HepG2 (cell line): Measurements from ENCODE around the gene TMEM235. TPM values are rescaled to one million over a fixed set of nuclear protein-coding genes. Genes with fewer than 3 reads are reported as not detected.

Experiments
- BRCA1 ChIP-seq: sonication (generic); formaldehyde crosslinking; IDR thresholded peaks from 2 replicates; pipeline ENCODE4 v1.4.0; 2020; ENCODE audit warnings: missing genetic modification reagents
- ETV5 ChIP-seq: IDR thresholded peaks from 2 replicates; pipeline ENCODE4 v1.6.1; 2018; ENCODE audit warnings: missing biosample characterization, missing genetic modification reagents, inconsistent platforms, borderline replicate concordance
- FOXA3 ChIP-seq: IDR thresholded peaks from 2 replicates; pipeline ENCODE4 v1.6.1; 2016; ENCODE audit warnings: missing genetic modification reagents, missing compliant biosample characterization
- GFI1 ChIP-seq: sonication (generic); formaldehyde crosslinking; IDR thresholded peaks from 2 replicates; pipeline ENCODE4 v1.5.0; 2020; ENCODE audit warnings: missing genetic modification reagents, mild to moderate bottlenecking, borderline replicate concordance
- HOXD1 ChIP-seq: sonication (generic); formaldehyde crosslinking; IDR thresholded peaks from 2 replicates; pipeline ENCODE4 v1.5.0; 2020; ENCODE audit warnings: missing genetic modification reagents
- KLF16 ChIP-seq, 2 experiments: sonication (generic) in 1 of 2; formaldehyde crosslinking in 1 of 2; IDR thresholded peaks; 2 replicates each; pipeline versions ENCODE4 v1.6.1 to v1.8.0; 2016 to 2023; ENCODE audit warnings: missing genetic modification reagents in 2 of 2, missing compliant biosample characterization in 1 of 2
- NFE2L2 ChIP-seq: fragments of 150-350 bp; IDR thresholded peaks from 2 replicates; pipeline ENCODE4 v1.6.1; 2014; ENCODE audit warnings: low read length
- RBAK ChIP-seq: sonication (generic); formaldehyde crosslinking; IDR thresholded peaks from 2 replicates; pipeline ENCODE4 v1.5.1; 2020; ENCODE audit warnings: mild to moderate bottlenecking, missing genetic modification reagents
- RFX3 ChIP-seq: IDR thresholded peaks from 2 replicates; pipeline ENCODE4 v1.6.1; 2016; ENCODE audit warnings: missing biosample characterization, missing genetic modification reagents
- SMAD9 ChIP-seq: sonication (generic); formaldehyde crosslinking; IDR thresholded peaks from 2 replicates; pipeline ENCODE4 v1.5.1; 2020; ENCODE audit warnings: mild to moderate bottlenecking, missing genetic modification reagents
- TCF7L2 ChIP-seq: IDR thresholded peaks from 2 replicates; pipeline ENCODE4 v1.6.1; 2011; ENCODE audit warnings: mild to moderate bottlenecking, low read depth, low read length, moderate library complexity
- ZNF563 ChIP-seq: sonication (generic); formaldehyde crosslinking; IDR thresholded peaks from 2 replicates; pipeline ENCODE4 v1.8.0; 2022; ENCODE audit warnings: mild to moderate bottlenecking, moderate library complexity, missing genetic modification reagents
- polyA plus RNA-seq, 8 experiments: library from polyadenylated mRNA; depleted of rRNA in 3 of 8; stranded (reverse) in 7 of 8; unstranded in 1 of 8; fragments of >200 nt; fragmentation: Illumina TruSeq in 4 of 8; extraction: Trizol in 4 of 8; gene quantifications; 2 replicates each; pipeline versions ENCODE4 v1.2.1 to v1.2.3, GENCODE V29; 2011 to 2016; ENCODE audit warnings: low read depth in 4 of 8, missing spikeins in 1 of 8, mixed read lengths in 1 of 8; ENCODE audit not compliant: insufficient read depth in 1 of 8
- total RNA-seq, 5 experiments: library from RNA; depleted of rRNA; stranded (reverse); fragments of >200 nt; fragmentation: Illumina TruSeq; extraction: Trizol; gene quantifications; 2 replicates each; pipeline ENCODE4 v1.2.3, GENCODE V29; 2016; ENCODE audit warnings: low read depth in 1 of 5
- TF ChIP-seq, protein P1 (sequence below): sonication (generic); formaldehyde crosslinking; IDR thresholded peaks from 2 replicates; pipeline ENCODE4 v1.4.0; 2020; ENCODE audit warnings: missing genetic modification reagents, borderline replicate concordance
- TF ChIP-seq, protein P2 (sequence below): IDR thresholded peaks from 2 replicates; pipeline ENCODE4 v1.6.1; 2016
- TF ChIP-seq, protein P3 (sequence below): sonication (generic); formaldehyde crosslinking; IDR thresholded peaks from 2 replicates; pipeline ENCODE4 v1.4.0; 2020; ENCODE audit warnings: missing genetic modification reagents, borderline replicate concordance
- TF ChIP-seq, protein P4 (sequence below): sonication (generic); formaldehyde crosslinking; IDR thresholded peaks from 2 replicates; pipeline ENCODE4 v1.5.0; 2020; ENCODE audit warnings: mild to moderate bottlenecking, low read depth, missing genetic modification reagents, borderline replicate concordance
- TF ChIP-seq, protein P5 (sequence below): sonication (generic); formaldehyde crosslinking; IDR thresholded peaks from 2 replicates; pipeline ENCODE4 v1.9.0; 2021; ENCODE audit warnings: missing genetic modification reagents, mild to moderate bottlenecking, borderline replicate concordance

TMEM235 gene
- total and polyA plus RNA-seq, 2 of the 13 experiments (the other 11 are each of a cell fraction or from before 2014, with no cell fraction given): not detected

DNA sequence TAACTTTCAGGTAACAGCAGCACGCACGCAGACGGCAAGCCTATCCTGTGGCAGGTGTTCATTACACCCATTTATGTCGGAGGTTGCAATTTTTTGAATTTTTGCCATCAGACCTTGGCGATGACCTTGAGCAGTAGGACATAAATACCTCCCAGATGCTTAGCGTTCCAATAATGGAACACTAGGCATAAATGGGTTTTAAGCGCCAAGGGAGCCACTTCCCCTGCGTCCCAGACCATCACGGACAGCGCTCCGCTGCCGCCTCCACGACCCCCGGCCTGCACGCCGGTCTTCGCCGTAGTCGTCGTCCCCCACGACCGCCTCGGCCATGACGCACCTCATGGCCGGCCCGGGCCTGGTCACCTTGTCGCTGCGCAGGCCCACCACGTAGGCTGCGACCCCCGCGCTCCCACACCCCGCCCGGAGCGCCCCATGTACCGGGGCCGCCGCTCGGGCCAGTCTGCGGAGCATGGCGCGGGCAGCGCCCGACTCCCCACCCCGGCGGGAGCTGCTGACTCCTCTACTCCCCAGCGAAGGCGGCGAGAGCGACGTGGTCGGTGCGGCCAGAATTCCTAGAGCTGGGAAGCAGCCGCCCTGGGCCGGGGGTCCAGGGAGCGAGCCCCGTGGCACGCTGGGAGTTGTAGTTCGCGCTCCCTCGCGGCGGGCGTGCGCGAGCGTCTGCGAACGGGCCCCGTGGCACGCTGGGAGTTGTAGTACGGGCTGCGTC is 22.7 kb downstream of the TMEM235 start (continued):
- TF ChIP-seq, protein P1, sequence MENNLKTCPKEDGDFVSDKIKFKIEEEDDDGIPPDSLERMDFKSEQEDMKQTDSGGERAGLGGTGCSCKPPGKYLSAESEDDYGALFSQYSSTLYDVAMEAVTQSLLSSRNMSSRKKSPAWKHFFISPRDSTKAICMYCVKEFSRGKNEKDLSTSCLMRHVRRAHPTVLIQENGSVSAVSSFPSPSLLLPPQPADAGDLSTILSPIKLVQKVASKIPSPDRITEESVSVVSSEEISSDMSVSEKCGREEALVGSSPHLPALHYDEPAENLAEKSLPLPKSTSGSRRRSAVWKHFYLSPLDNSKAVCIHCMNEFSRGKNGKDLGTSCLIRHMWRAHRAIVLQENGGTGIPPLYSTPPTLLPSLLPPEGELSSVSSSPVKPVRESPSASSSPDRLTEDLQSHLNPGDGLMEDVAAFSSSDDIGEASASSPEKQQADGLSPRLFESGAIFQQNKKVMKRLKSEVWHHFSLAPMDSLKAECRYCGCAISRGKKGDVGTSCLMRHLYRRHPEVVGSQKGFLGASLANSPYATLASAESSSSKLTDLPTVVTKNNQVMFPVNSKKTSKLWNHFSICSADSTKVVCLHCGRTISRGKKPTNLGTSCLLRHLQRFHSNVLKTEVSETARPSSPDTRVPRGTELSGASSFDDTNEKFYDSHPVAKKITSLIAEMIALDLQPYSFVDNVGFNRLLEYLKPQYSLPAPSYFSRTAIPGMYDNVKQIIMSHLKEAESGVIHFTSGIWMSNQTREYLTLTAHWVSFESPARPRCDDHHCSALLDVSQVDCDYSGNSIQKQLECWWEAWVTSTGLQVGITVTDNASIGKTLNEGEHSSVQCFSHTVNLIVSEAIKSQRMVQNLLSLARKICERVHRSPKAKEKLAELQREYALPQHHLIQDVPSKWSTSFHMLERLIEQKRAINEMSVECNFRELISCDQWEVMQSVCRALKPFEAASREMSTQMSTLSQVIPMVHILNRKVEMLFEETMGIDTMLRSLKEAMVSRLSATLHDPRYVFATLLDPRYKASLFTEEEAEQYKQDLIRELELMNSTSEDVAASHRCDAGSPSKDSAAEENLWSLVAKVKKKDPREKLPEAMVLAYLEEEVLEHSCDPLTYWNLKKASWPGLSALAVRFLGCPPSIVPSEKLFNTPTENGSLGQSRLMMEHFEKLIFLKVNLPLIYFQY (CRISPR knock-in tag): peak; percentile 86
- TF ChIP-seq KLF16 (CRISPR knock-in tag; IDR thresholded peaks at IDR 0.05) (peak in 1 of 2 experiments; percentile 97; a peak in 2 of 4 replicates), HOXD1 (no peak; the same call in 1 of the 2 replicates), BRCA1 (CRISPR knock-in tag) (peak; percentile 97), ETV5 (CRISPR knock-in tag) (no peak; the same call in 1 of the 2 replicates), FOXA3 (CRISPR knock-in tag) (peak; percentile 45; the same call in 1 of the 2 replicates), ZNF563 (CRISPR knock-in tag) (peak; percentile 90), TCF7L2 (no peak), GFI1 (CRISPR knock-in tag) (peak; percentile 39; the same call in 1 of the 2 replicates), RBAK (CRISPR knock-in tag) (no peak; the same call in 1 of the 2 replicates), NFE2L2 (no peak), RFX3 (CRISPR knock-in tag) (no peak), SMAD9 (CRISPR knock-in tag) (0 out of 2 replicates have a peak, but pooled peaks have one; percentile 47)
- TF ChIP-seq, protein P2, sequence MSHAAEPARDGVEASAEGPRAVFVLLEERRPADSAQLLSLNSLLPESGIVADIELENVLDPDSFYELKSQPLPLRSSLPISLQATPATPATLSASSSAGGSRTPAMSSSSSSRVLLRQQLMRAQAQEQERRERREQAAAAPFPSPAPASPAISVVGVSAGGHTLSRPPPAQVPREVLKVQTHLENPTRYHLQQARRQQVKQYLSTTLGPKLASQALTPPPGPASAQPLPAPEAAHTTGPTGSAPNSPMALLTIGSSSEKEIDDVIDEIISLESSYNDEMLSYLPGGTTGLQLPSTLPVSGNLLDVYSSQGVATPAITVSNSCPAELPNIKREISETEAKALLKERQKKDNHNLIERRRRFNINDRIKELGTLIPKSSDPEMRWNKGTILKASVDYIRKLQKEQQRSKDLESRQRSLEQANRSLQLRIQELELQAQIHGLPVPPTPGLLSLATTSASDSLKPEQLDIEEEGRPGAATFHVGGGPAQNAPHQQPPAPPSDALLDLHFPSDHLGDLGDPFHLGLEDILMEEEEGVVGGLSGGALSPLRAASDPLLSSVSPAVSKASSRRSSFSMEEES (CRISPR knock-in tag): peak; percentile 49
- TF ChIP-seq, protein P3, sequence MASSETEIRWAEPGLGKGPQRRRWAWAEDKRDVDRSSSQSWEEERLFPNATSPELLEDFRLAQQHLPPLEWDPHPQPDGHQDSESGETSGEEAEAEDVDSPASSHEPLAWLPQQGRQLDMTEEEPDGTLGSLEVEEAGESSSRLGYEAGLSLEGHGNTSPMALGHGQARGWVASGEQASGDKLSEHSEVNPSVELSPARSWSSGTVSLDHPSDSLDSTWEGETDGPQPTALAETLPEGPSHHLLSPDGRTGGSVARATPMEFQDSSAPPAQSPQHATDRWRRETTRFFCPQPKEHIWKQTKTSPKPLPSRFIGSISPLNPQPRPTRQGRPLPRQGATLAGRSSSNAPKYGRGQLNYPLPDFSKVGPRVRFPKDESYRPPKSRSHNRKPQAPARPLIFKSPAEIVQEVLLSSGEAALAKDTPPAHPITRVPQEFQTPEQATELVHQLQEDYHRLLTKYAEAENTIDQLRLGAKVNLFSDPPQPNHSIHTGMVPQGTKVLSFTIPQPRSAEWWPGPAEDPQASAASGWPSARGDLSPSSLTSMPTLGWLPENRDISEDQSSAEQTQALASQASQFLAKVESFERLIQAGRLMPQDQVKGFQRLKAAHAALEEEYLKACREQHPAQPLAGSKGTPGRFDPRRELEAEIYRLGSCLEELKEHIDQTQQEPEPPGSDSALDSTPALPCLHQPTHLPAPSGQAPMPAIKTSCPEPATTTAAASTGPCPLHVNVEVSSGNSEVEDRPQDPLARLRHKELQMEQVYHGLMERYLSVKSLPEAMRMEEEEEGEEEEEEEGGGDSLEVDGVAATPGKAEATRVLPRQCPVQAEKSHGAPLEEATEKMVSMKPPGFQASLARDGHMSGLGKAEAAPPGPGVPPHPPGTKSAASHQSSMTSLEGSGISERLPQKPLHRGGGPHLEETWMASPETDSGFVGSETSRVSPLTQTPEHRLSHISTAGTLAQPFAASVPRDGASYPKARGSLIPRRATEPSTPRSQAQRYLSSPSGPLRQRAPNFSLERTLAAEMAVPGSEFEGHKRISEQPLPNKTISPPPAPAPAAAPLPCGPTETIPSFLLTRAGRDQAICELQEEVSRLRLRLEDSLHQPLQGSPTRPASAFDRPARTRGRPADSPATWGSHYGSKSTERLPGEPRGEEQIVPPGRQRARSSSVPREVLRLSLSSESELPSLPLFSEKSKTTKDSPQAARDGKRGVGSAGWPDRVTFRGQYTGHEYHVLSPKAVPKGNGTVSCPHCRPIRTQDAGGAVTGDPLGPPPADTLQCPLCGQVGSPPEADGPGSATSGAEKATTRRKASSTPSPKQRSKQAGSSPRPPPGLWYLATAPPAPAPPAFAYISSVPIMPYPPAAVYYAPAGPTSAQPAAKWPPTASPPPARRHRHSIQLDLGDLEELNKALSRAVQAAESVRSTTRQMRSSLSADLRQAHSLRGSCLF (CRISPR knock-in tag): no peak
- TF ChIP-seq, protein P4, sequence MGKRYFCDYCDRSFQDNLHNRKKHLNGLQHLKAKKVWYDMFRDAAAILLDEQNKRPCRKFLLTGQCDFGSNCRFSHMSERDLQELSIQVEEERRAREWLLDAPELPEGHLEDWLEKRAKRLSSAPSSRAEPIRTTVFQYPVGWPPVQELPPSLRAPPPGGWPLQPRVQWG (CRISPR knock-in tag): no peak
- TF ChIP-seq, protein P5, sequence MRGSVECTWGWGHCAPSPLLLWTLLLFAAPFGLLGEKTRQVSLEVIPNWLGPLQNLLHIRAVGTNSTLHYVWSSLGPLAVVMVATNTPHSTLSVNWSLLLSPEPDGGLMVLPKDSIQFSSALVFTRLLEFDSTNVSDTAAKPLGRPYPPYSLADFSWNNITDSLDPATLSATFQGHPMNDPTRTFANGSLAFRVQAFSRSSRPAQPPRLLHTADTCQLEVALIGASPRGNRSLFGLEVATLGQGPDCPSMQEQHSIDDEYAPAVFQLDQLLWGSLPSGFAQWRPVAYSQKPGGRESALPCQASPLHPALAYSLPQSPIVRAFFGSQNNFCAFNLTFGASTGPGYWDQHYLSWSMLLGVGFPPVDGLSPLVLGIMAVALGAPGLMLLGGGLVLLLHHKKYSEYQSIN (CRISPR knock-in tag): no peak
